Endothelial cell of umbilical vein (primary cell): ENCODE measurements around the gene AGPS. TPM values are rescaled to one million over a fixed set of nuclear protein-coding genes. Genes with fewer than 3 reads are reported as not detected.

Source experiments
- BruUV-seq: library from RNA; stranded (reverse); fragments of 400-500 nt; replicated peaks from 2 replicates; lab custom pipeline; 2021; lab: Mats Ljungman, UMichigan
- CTCF ChIA-PET: fragments of 300-600, 350-600 bp; sonication (Branson Sonifier 250); formaldehyde crosslinking; loops from one replicate; lab custom pipeline; 2021; ENCODE audit warnings: antibody characterized with exemption, inconsistent platforms; lab: Charles Lee
- POLR2A ChIA-PET: fragments of 300-600, 350-600 bp; sonication (Branson Sonifier 250); formaldehyde crosslinking; loops from one replicate; lab custom pipeline; 2021; ENCODE audit warnings: antibody characterized with exemption, inconsistent platforms; lab: Charles Lee
- DNase-seq: peaks from one replicate; pipeline ENCODE4 v3.0.0-alpha.2; 2011; ENCODE audit warnings: low read depth, low spot score
- FAIRE-seq: peaks from 2 replicates; lab custom pipeline; 2011; peaks lifted over from hg19 to GRCh38; lab: Jason Lieb, UNC
- H2AFZ ChIP-seq: 2 replicates; pipeline ENCODE4 v1.6.0; 2012; ENCODE audit warnings: low read depth, low read length, control low read depth, inconsistent platforms
- H3K27ac ChIP-seq: 2 replicates; pipeline ENCODE4 v1.5.1; 2011; ENCODE audit warnings: low read depth, mild to moderate bottlenecking, control low read depth, low read length, moderate library complexity; ENCODE audit not compliant: insufficient read depth
- H3K27me3 ChIP-seq, 2 experiments: 2 replicates each; pipeline versions ENCODE4 v1.6.0 to v1.6.1; 2011; ENCODE audit warnings: low read length in 2 of 2, mixed read lengths in 1 of 2; ENCODE audit not compliant: control insufficient read depth in 2 of 2, insufficient read depth in 2 of 2
- H3K36me3 ChIP-seq, 2 experiments: 2 replicates in 1 of 2; 3 replicates in 1 of 2; pipeline ENCODE4 v1.5.1; 2011; ENCODE audit warnings: low read length in 2 of 2, mild to moderate bottlenecking in 1 of 2, moderate library complexity in 1 of 2; ENCODE audit not compliant: control insufficient read depth in 2 of 2, insufficient read depth in 2 of 2; ENCODE audit errors: extremely low read depth in 1 of 2
- H3K4me1 ChIP-seq: 3 replicates; pipeline ENCODE4 v1.5.1; 2011; ENCODE audit warnings: mild to moderate bottlenecking, low read length; ENCODE audit not compliant: control insufficient read depth, insufficient read depth; ENCODE audit errors: extremely low read depth
- H3K4me2 ChIP-seq: 2 replicates; pipeline ENCODE4 v1.6.1; 2011; ENCODE audit warnings: low read length, control low read depth, mixed read lengths; ENCODE audit not compliant: insufficient read depth
- H3K4me3 ChIP-seq, 3 experiments: fragments of 200-600 bp in 1 of 3; sonication (generic), shearing (Covaris generic) in 1 of 3; replicated peaks in 1 of 3; 2 replicates each; pipeline ENCODE4 v1.5.1; 2011 to 2016; ENCODE audit warnings: control low read depth in 3 of 3, low read length in 3 of 3, mild to moderate bottlenecking in 2 of 3, inconsistent platforms in 1 of 3, low read depth in 1 of 3, moderate library complexity in 1 of 3; ENCODE audit not compliant: insufficient read depth in 1 of 3
- H3K79me2 ChIP-seq: 2 replicates; pipeline ENCODE4 v1.6.0; 2012; ENCODE audit warnings: low read length, inconsistent platforms; ENCODE audit not compliant: control insufficient read depth, insufficient read depth
- H3K9ac ChIP-seq: replicated peaks from 2 replicates; pipeline ENCODE3; 2011; ENCODE audit warnings: low read length, control low read depth; ENCODE audit not compliant: insufficient read depth; ENCODE audit errors: extremely low read depth
- H3K9me1 ChIP-seq: replicated peaks from 3 replicates; pipeline ENCODE4 v1.6.0; 2011; ENCODE audit warnings: mild to moderate bottlenecking, low read length; ENCODE audit not compliant: control insufficient read depth, insufficient read depth; ENCODE audit errors: extremely low read depth
- H3K9me3 ChIP-seq: replicated peaks from 2 replicates; pipeline ENCODE4 v1.5.1; 2012; ENCODE audit warnings: low read length, inconsistent platforms; ENCODE audit not compliant: control insufficient read depth, insufficient read depth
- H4K20me1 ChIP-seq: replicated peaks from 2 replicates; pipeline ENCODE3; 2011; ENCODE audit warnings: mild to moderate bottlenecking, low read length; ENCODE audit not compliant: control insufficient read depth, insufficient read depth; ENCODE audit errors: extremely low read depth
- EZH2 ChIP-seq: IDR thresholded peaks from 2 replicates; pipeline ENCODE4 v1.6.1; 2012; ENCODE audit warnings: borderline replicate concordance, low read depth, mild to moderate bottlenecking, moderate library complexity, low read length, inconsistent platforms; ENCODE audit not compliant: severe bottlenecking
- FOS ChIP-seq: IDR thresholded peaks from 2 replicates; pipeline ENCODE4 v1.6.1; 2011; ENCODE audit warnings: mild to moderate bottlenecking, low read length, moderate library complexity, borderline replicate concordance; ENCODE audit not compliant: insufficient read depth
- GATA2 ChIP-seq: IDR thresholded peaks from 2 replicates; pipeline ENCODE4 v1.7.0; 2011; ENCODE audit warnings: low read depth, mild to moderate bottlenecking, moderate library complexity, mixed read lengths, low read length; ENCODE audit not compliant: insufficient read length, insufficient read depth
- MAX ChIP-seq: IDR thresholded peaks from 2 replicates; pipeline ENCODE4 v1.6.1; 2011; ENCODE audit not compliant: insufficient read depth, insufficient read length
- MYC ChIP-seq: IDR thresholded peaks from one replicate; pipeline ENCODE4 v1.6.1; 2011; ENCODE audit warnings: mild to moderate bottlenecking, low read depth, low read length
- POLR2A ChIP-seq: IDR thresholded peaks from 2 replicates; pipeline ENCODE4 v1.6.1; 2012; ENCODE audit warnings: low read depth, mild to moderate bottlenecking, control low read depth, low read length
- dilution Hi-C: fragments of 300-500 bp; cut with MboI; formaldehyde crosslinking; loops from one replicate; pipeline ENCODE4 v1.15.0; 2019; ENCODE audit warnings: low sequenced_read_pairs; ENCODE audit not compliant: extremely low pct_ligation_motif_present
- intact Hi-C: fragments of 100-400 bp; cut with micrococcal nuclease; formaldehyde crosslinking; loops from one replicate; pipeline ENCODE4 v1.10.0; 2022
- polyA plus RNA-seq, 4 experiments: library from polyadenylated mRNA; depleted of rRNA in 3 of 4; stranded (reverse) in 3 of 4; unstranded in 1 of 4; fragments of >200 nt; gene quantifications; 2 replicates each; pipeline versions ENCODE4 v1.2.1 to v1.2.3, GENCODE V29; 2011 to 2012; ENCODE audit warnings: missing spikeins in 1 of 4
- small RNA-seq: library from RNA; depleted of rRNA; stranded (forward); fragments of <200 nt; gene quantifications from one replicate; pipeline ENCODE3, GENCODE V24; 2012; ENCODE audit warnings: low replicate concordance, low read depth; ENCODE audit not compliant: insufficient read depth, insufficient read length
- total RNA-seq: library from RNA; stranded (reverse); gene quantifications from 2 replicates; pipeline ENCODE4 v1.2.3, GENCODE V29; 2021

The AGPS gene
- total and polyA plus RNA-seq, 2 donors (not counting 3 experiments of a cell fraction or from before 2014, with no cell fraction given): 10.1 to 96.5 TPM

GRCh38 chr2:177593402-177593801 lies 200.8 kb downstream of the AGPS start:
- no peak overlapping the region for H3K27ac ChIP-seq
- H3K4me2 ChIP-seq: no peak overlapping the region
- no peak overlapping the region for H3K9ac ChIP-seq
- H3K9me3 ChIP-seq: no peaks in the 10 kb centered on the region
- ChIA-PET POLR2A (no interaction called here), CTCF (interaction anchor here (4.9 kb wide), 1 partner anchor 11 kb away, joined by 25 read pairs; no protein-coding TSS in a partner anchor)
- peaks cover 0 to 4% of the 10 kb centered on the region in 2 experiments for H3K27me3 ChIP-seq
- no TSS peak for BruUV-seq
- H3K79me2 ChIP-seq: no peaks in the 10 kb centered on the region
- intact Hi-C loops (no loop called here), dilution Hi-C loops (no loop called here)
- TF ChIP-seq FOS (no peak), GATA2 (no peak), MAX (no peak), EZH2 (no peak), MYC (no peak), POLR2A (no peak)
- H3K4me1 ChIP-seq: no peaks in the 10 kb centered on the region
- no peak for DNase-seq
- H2AFZ ChIP-seq: no peak overlapping the region
- no peak for FAIRE-seq
- H3K36me3 ChIP-seq: no peaks in the 10 kb centered on the region
- H4K20me1 ChIP-seq: no peaks in the 10 kb centered on the region
- H3K9me1 ChIP-seq: no peaks in the 10 kb centered on the region
- no peak overlapping the region for H3K4me3 ChIP-seq

Small RNA genes lying within 50 kb of the gene (small RNA-seq; reads per million reads assigned to genes)
- not detected for gene RF01210

Other genes with a start within 250 kb of the AGPS start
- 316 and 322 TPM in 2 replicates for gene HNRNPA3, start 180.0 kb upstream of the AGPS start, total RNA-seq
- gene HNRNPA3, start 180.0 kb upstream of the AGPS start, polyA plus RNA-seq: 28.0 and 57.5 TPM in 2 replicates
- 59.5 and 66.2 TPM in 2 replicates for gene NFE2L2, start 128.0 kb upstream of the AGPS start, total RNA-seq
- gene NFE2L2, start 128.0 kb upstream of the AGPS start, polyA plus RNA-seq: 57.1 and 63.1 TPM in 2 replicates